HL-60/S4 (cell line): ENCODE results near the gene CEMP1.

Experiments
- in situ Hi-C: fragments of 300-500 bp; cut with MboI; formaldehyde crosslinking; loops from 2 replicates; pipeline ENCODE4 v1.14.3; 2022; ENCODE audit warnings: low sequenced_read_pairs

The CEMP1 gene

GRCh38 chr16:2487903-2488531 is 43.2 kb downstream of the CEMP1 start:
- in situ Hi-C loops = loop anchor here (25.0 kb wide), 1 partner anchor 476 kb away; the partner anchor contains the start of genes NPW and ZNF598

GRCh38 chr16:2487517-2487842 is 43.7 kb downstream of the CEMP1 start:
- in situ Hi-C loops = loop anchor here (25.0 kb wide), 1 partner anchor 475 kb away; the partner anchor contains the start of genes NPW and ZNF598

- in situ Hi-C loops = loop anchor here (25.0 kb wide), 1 partner anchor 475 kb away; the partner anchor contains the start of genes NPW and ZNF598
Measured at GRCh38 chr16:2486645-2487516, 44.3 kb downstream of the CEMP1 start.

- in situ Hi-C loops = loop anchor here (25.0 kb wide), 1 partner anchor 474 kb away; the partner anchor contains the start of genes NPW and ZNF598
Measured at GRCh38 chr16:2485811-2486507, 45.2 kb downstream of the CEMP1 start.

- in situ Hi-C loops = loop anchor here (25.0 kb wide), 1 partner anchor 473 kb away; the partner anchor contains the start of genes NPW and ZNF598
Measured at GRCh38 chr16:2484898-2485508, 46.2 kb downstream of the CEMP1 start.

GRCh38 chr16:2483939-2484897 is 47.0 kb downstream of the CEMP1 start:
- in situ Hi-C loops = loop anchor here (25.0 kb wide), 1 partner anchor 472 kb away; the partner anchor contains the start of genes NPW and ZNF598

- in situ Hi-C loops = loop anchor here (25.0 kb wide), 1 partner anchor 471 kb away; the partner anchor contains the start of genes NPW and ZNF598
Measured at GRCh38 chr16:2482708-2483534, 48.3 kb downstream of the CEMP1 start.

GRCh38 chr16:2482249-2482648 is 49.0 kb downstream of the CEMP1 start:
- in situ Hi-C loops = loop anchor here (25.0 kb wide), 1 partner anchor 470 kb away; the partner anchor contains the start of genes NPW and ZNF598

GRCh38 chr16:2481676-2482075 is 49.5 kb downstream of the CEMP1 start:
- in situ Hi-C loops = loop anchor here (25.0 kb wide), 1 partner anchor 469 kb away; the partner anchor contains the start of genes NPW and ZNF598

GRCh38 chr16:2480948-2481347 is 50.3 kb downstream of the CEMP1 start:
- in situ Hi-C loops = loop anchor here (25.0 kb wide), 1 partner anchor 469 kb away; the partner anchor contains the start of genes NPW and ZNF598
